ENCODE data around the gene SETD6. TPM values are rescaled to one million over a fixed set of nuclear protein-coding genes. Genes with fewer than 3 reads are reported as not detected.

Gene SETD6
- total and polyA plus RNA-seq, 2 of the 13 experiments (the other 11 are each of a cell fraction or from before 2014, with no cell fraction given): 24.0 to 25.7 TPM

DNA sequence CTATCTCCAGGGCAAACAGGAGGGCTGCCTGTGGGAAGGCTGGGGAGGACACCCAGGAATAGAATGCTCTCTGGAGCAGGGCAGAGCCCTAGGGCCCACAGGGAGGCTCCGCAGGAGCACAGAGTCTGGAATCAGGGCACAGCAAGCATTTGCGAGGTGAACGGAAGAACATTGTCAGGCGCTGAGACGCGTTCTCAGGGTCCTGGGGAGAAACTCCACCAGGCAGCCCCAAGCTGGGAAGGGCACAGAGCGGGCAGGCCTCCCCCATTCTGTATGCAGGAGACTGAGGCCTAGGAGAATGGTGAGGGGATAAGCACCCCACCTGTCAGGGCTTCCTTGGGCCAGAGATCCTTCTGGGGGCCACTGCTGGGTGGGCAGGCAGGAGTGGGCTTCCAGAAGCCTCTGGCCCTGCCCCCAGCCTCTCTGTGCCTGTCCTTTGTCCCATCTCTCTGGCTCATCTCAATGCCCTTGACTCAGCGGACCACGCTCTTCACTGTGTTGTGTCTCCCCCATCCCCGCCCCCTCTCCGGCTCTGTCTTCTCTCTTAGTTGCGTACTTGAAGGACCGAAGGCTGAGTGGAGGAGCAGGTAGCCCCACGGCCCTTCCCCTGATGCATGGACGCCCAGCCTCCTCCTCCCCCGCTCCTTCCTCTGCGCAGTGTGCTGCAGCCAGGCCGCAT is 5.1 kb upstream of the SETD6 start (continued):
- TF ChIP-seq, protein P1, sequence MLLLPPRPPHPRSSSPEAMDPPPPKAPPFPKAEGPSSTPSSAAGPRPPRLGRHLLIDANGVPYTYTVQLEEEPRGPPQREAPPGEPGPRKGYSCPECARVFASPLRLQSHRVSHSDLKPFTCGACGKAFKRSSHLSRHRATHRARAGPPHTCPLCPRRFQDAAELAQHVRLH (CRISPR knock-in tag; IDR thresholded peaks at IDR 0.05; ENCODE audit: borderline replicate concordance, low read depth): no peak
- TF ChIP-seq ZNF703 (CRISPR knock-in tag; IDR thresholded peaks at IDR 0.05; ENCODE audit: borderline replicate concordance) (no peak), BORCS8-MEF2B (CRISPR knock-in tag; IDR thresholded peaks at IDR 0.05) (no peak), THAP11 (CRISPR knock-in tag; IDR thresholded peaks at IDR 0.05) (no peak)
- TF ChIP-seq, protein P2, sequence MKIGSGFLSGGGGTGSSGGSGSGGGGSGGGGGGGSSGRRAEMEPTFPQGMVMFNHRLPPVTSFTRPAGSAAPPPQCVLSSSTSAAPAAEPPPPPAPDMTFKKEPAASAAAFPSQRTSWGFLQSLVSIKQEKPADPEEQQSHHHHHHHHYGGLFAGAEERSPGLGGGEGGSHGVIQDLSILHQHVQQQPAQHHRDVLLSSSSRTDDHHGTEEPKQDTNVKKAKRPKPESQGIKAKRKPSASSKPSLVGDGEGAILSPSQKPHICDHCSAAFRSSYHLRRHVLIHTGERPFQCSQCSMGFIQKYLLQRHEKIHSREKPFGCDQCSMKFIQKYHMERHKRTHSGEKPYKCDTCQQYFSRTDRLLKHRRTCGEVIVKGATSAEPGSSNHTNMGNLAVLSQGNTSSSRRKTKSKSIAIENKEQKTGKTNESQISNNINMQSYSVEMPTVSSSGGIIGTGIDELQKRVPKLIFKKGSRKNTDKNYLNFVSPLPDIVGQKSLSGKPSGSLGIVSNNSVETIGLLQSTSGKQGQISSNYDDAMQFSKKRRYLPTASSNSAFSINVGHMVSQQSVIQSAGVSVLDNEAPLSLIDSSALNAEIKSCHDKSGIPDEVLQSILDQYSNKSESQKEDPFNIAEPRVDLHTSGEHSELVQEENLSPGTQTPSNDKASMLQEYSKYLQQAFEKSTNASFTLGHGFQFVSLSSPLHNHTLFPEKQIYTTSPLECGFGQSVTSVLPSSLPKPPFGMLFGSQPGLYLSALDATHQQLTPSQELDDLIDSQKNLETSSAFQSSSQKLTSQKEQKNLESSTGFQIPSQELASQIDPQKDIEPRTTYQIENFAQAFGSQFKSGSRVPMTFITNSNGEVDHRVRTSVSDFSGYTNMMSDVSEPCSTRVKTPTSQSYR (CRISPR knock-in tag; IDR thresholded peaks at IDR 0.05; ENCODE audit: borderline replicate concordance): no peak
- TF ChIP-seq, protein P3, sequence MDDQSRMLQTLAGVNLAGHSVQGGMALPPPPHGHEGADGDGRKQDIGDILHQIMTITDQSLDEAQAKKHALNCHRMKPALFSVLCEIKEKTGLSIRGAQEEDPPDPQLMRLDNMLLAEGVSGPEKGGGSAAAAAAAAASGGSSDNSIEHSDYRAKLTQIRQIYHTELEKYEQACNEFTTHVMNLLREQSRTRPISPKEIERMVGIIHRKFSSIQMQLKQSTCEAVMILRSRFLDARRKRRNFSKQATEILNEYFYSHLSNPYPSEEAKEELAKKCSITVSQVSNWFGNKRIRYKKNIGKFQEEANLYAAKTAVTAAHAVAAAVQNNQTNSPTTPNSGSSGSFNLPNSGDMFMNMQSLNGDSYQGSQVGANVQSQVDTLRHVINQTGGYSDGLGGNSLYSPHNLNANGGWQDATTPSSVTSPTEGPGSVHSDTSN (CRISPR knock-in tag; IDR thresholded peaks at IDR 0.05; ENCODE audit: borderline replicate concordance): no peak

Measured in HepG2 (cell line).